IMR-90 (cell line): ENCODE data around the gene ANGPTL4. TPM values are rescaled to one million over a fixed set of nuclear protein-coding genes. Genes with fewer than 3 reads are reported as not detected.

ENCODE experiments used
- ATAC-seq: fragments of 200-7000 bp; cut with Tn5 transposase; 2 replicates; pipeline ENCODE4 v1.9.1; 2020; ENCODE audit warnings: low read depth, mild to moderate bottlenecking, moderate library complexity
- BruUV-seq: library from RNA; stranded (reverse); fragments of 400-500 nt; replicated peaks from 2 replicates; lab custom pipeline; 2021; lab: Mats Ljungman, UMichigan
- CTCF ChIA-PET: fragments of 300-600 bp; formaldehyde crosslinking; extraction: SDS; loops from one replicate; lab custom pipeline; 2021; ENCODE audit warnings: antibody characterized with exemption; lab: Yijun Ruan, JAX
- POLR2A ChIA-PET: fragments of 300-600 bp; sonication (Branson Sonifier 250); formaldehyde crosslinking; loops from one replicate; lab custom pipeline; 2022; ENCODE audit warnings: antibody characterized with exemption; ENCODE audit not compliant: unreplicated experiment; lab: Charles Lee
- DNase-seq: peaks from one replicate; pipeline ENCODE4 v3.0.0; 2013
- H2AFZ ChIP-seq: replicated peaks from 2 replicates; pipeline ENCODE3; 2013; ENCODE audit warnings: low read length, mild to moderate bottlenecking; ENCODE audit not compliant: poor library complexity
- H2AK5ac ChIP-seq: 2 replicates; pipeline ENCODE4 v1.6.1; 2013; ENCODE audit warnings: low read depth, low read length, inconsistent platforms
- H2AK9ac ChIP-seq: replicated peaks from 2 replicates; pipeline ENCODE3; 2013; ENCODE audit warnings: mild to moderate bottlenecking, low read depth, low read length, moderate library complexity; ENCODE audit not compliant: poor library complexity
- H2BK120ac ChIP-seq: 2 replicates; pipeline ENCODE4 v1.6.1; 2013; ENCODE audit warnings: low read depth, low read length, inconsistent platforms
- H2BK15ac ChIP-seq: 3 replicates; pipeline ENCODE4 v1.6.1; 2013; ENCODE audit warnings: low read depth, low read length, inconsistent platforms
- H2BK20ac ChIP-seq: 2 replicates; pipeline ENCODE4 v1.6.1; 2013; ENCODE audit warnings: low read depth, mild to moderate bottlenecking, inconsistent platforms, low read length, moderate library complexity
- H2BK5ac ChIP-seq: 2 replicates; pipeline ENCODE4 v1.6.1; 2013; ENCODE audit warnings: mild to moderate bottlenecking, low read depth, low read length, inconsistent platforms; ENCODE audit not compliant: poor library complexity, severe bottlenecking
- H3K14ac ChIP-seq: replicated peaks from 2 replicates; pipeline ENCODE4 v1.6.1; 2013; ENCODE audit warnings: low read depth, low read length, inconsistent platforms
- H3K18ac ChIP-seq: 2 replicates; pipeline ENCODE4 v1.6.1; 2013; ENCODE audit warnings: low read depth, low read length, control low read depth
- H3K23ac ChIP-seq: 2 replicates; pipeline ENCODE4 v1.6.1; 2013; ENCODE audit warnings: low read depth, low read length, inconsistent platforms
- H3K27ac ChIP-seq: 2 replicates; pipeline ENCODE4 v1.5.1; 2013; ENCODE audit warnings: mild to moderate bottlenecking, control low read depth, low read length; ENCODE audit not compliant: insufficient read depth
- H3K27me3 ChIP-seq: 2 replicates; pipeline ENCODE4 v1.6.1; 2013; ENCODE audit warnings: low read length; ENCODE audit not compliant: control insufficient read depth, insufficient read depth
- H3K36me3 ChIP-seq: 2 replicates; pipeline ENCODE4 v1.6.1; 2013; ENCODE audit warnings: low read length, mixed read lengths; ENCODE audit not compliant: control insufficient read depth, insufficient read depth
- H3K4ac ChIP-seq: 2 replicates; pipeline ENCODE4 v1.6.1; 2013; ENCODE audit warnings: low read depth, low read length, inconsistent platforms
- H3K4me1 ChIP-seq: 2 replicates; pipeline ENCODE4 v1.6.1; 2013; ENCODE audit warnings: low read length, mixed read lengths; ENCODE audit not compliant: control insufficient read depth, insufficient read depth
- H3K4me2 ChIP-seq: 2 replicates; pipeline ENCODE4 v1.6.1; 2013; ENCODE audit warnings: low read depth, mild to moderate bottlenecking, control low read depth, low read length, moderate library complexity
- H3K4me3 ChIP-seq: 2 replicates; pipeline ENCODE4 v1.5.1; 2013; ENCODE audit warnings: low read depth, mild to moderate bottlenecking, control low read depth, low read length, moderate library complexity; ENCODE audit not compliant: insufficient read depth
- H3K56ac ChIP-seq: 2 replicates; pipeline ENCODE4 v1.6.1; 2013; ENCODE audit warnings: low read length, inconsistent platforms; ENCODE audit not compliant: insufficient read depth; ENCODE audit errors: extremely low read depth
- H3K79me1 ChIP-seq, 2 experiments: 2 replicates each; pipeline ENCODE4 v1.6.1; 2013; ENCODE audit warnings: low read length in 2 of 2, inconsistent platforms in 1 of 2, low read depth in 1 of 2
- H3K9ac ChIP-seq: 2 replicates; pipeline ENCODE4 v1.6.1; 2013; ENCODE audit warnings: low read depth, low read length, control low read depth
- H3K9me1 ChIP-seq: 2 replicates; pipeline ENCODE4 v1.6.1; 2013; ENCODE audit warnings: low read length, inconsistent platforms; ENCODE audit not compliant: insufficient read depth
- H3K9me3 ChIP-seq: 2 replicates; pipeline ENCODE4 v1.6.1; 2013; ENCODE audit warnings: low read length; ENCODE audit not compliant: control insufficient read depth, insufficient read depth
- H4K20me1 ChIP-seq: 2 replicates; pipeline ENCODE4 v1.6.1; 2013; ENCODE audit warnings: low read length, inconsistent platforms; ENCODE audit not compliant: insufficient read depth
- H4K5ac ChIP-seq: 2 replicates; pipeline ENCODE4 v1.6.1; 2013; ENCODE audit warnings: mild to moderate bottlenecking, low read depth, low read length, control low read depth
- H4K8ac ChIP-seq, 2 experiments: 2 replicates each; pipeline ENCODE4 v1.6.1; 2013; ENCODE audit warnings: low read depth in 2 of 2, low read length in 2 of 2, control low read depth in 1 of 2, inconsistent platforms in 1 of 2
- H4K91ac ChIP-seq: 2 replicates; pipeline ENCODE4 v1.6.1; 2013; ENCODE audit warnings: low read depth, low read length, inconsistent platforms; ENCODE audit not compliant: insufficient read depth
- BHLHE40 ChIP-seq: fragments of 150-350 bp; IDR thresholded peaks from 2 replicates; pipeline ENCODE4 v1.6.1; 2016; ENCODE audit warnings: mild to moderate bottlenecking, low read depth, low read length
- CEBPB ChIP-seq: IDR thresholded peaks from 2 replicates; pipeline ENCODE4 v1.6.1; 2012; ENCODE audit warnings: low read depth, low read length, improper control_type of control experiment
- CHD1 ChIP-seq: IDR thresholded peaks from 2 replicates; pipeline ENCODE4 v1.6.1; 2012; ENCODE audit warnings: low read depth, low read length, improper control_type of control experiment
- FOS ChIP-seq: fragments of 150-350 bp; IDR thresholded peaks from 2 replicates; pipeline ENCODE4 v1.6.1; 2016; ENCODE audit warnings: low read depth, low read length
- MAFK ChIP-seq: IDR thresholded peaks from 2 replicates; pipeline ENCODE4 v1.6.1; 2012; ENCODE audit warnings: low read depth, low read length, improper control_type of control experiment
- MAZ ChIP-seq: IDR thresholded peaks from 2 replicates; pipeline ENCODE4 v1.6.1; 2012; ENCODE audit warnings: low read depth, mild to moderate bottlenecking, low read length, improper control_type of control experiment, moderate library complexity, borderline replicate concordance
- MXI1 ChIP-seq: IDR thresholded peaks from 2 replicates; pipeline ENCODE4 v1.6.1; 2012; ENCODE audit warnings: low read depth, mild to moderate bottlenecking, low read length, moderate library complexity, borderline replicate concordance
- NFE2L2 ChIP-seq: fragments of 150-350 bp; IDR thresholded peaks from 2 replicates; pipeline ENCODE4 v1.6.1; 2016; ENCODE audit warnings: low read depth, mild to moderate bottlenecking, low read length
- POLR2A ChIP-seq: IDR thresholded peaks from 2 replicates; pipeline ENCODE4 v1.6.1; 2012; ENCODE audit warnings: mild to moderate bottlenecking, low read depth, low read length
- RAD21 ChIP-seq: IDR thresholded peaks from 2 replicates; pipeline ENCODE4 v1.6.1; 2012; ENCODE audit warnings: low read length, improper control_type of control experiment
- RFX5 ChIP-seq: IDR thresholded peaks from 2 replicates; pipeline ENCODE4 v1.8.0; 2012; ENCODE audit warnings: low read depth, mild to moderate bottlenecking, low read length, moderate library complexity
- SMC3 ChIP-seq: fragments of 150-350 bp; IDR thresholded peaks from 2 replicates; pipeline ENCODE4 v1.6.1; 2016; ENCODE audit warnings: low read depth, mild to moderate bottlenecking, antibody characterized with exemption, low read length, moderate library complexity
- USF2 ChIP-seq: fragments of 150-350 bp; IDR thresholded peaks from 2 replicates; pipeline ENCODE4 v1.6.1; 2017; ENCODE audit warnings: mild to moderate bottlenecking, antibody characterized with exemption, low read length, low read depth
- WGBS, 2 experiments: methylation state at CpG; one replicate each; pipeline versions ENCODE4 v1.1.5 to v1.1.7; 2013; ENCODE audit warnings: missing lambda C conversion rate in 2 of 2; ENCODE audit not compliant: insufficient read length in 1 of 2; ENCODE audit errors: extremely low coverage in 2 of 2; 5-methylcytosine and 5-hydroxymethylcytosine counted together
- dilution Hi-C: fragments of 300-500 bp; cut with HindIII; formaldehyde crosslinking; loops from one replicate; pipeline ENCODE4 v1.14.3; 2018; ENCODE audit warnings: low sequenced_read_pairs; ENCODE audit not compliant: unreplicated experiment
- in situ Hi-C: fragments of 300-500 bp; cut with MboI; formaldehyde crosslinking; loops from 3 replicates; pipeline ENCODE4 v1.14.3; 2019; ENCODE audit warnings: low sequenced_read_pairs, inconsistent platforms, mixed read lengths
- intact Hi-C: fragments of 100-400 bp; cut with micrococcal nuclease; formaldehyde crosslinking; loops from 2 replicates; pipeline ENCODE4 v1.10.0; 2022
- polyA plus RNA-seq, 3 experiments: library from polyadenylated mRNA; depleted of rRNA; stranded (reverse); fragments of >200 nt; gene quantifications; 2 replicates each; pipeline ENCODE4 v1.2.3, GENCODE V29; 2012; ENCODE audit warnings: low replicate concordance in 1 of 3
- total RNA-seq: library from RNA; depleted of rRNA; stranded (reverse); fragments of >200 nt; gene quantifications from 2 replicates; pipeline ENCODE4 v1.2.3, GENCODE V29; 2012
- TF ChIP-seq, protein P1 (sequence below): conservative IDR thresholded peaks from 2 replicates; pipeline ENCODE4 v1.5.1; 2012; ENCODE audit warnings: mild to moderate bottlenecking, low read depth, low read length, improper control_type of control experiment
- TF ChIP-seq, protein P2 (sequence below): fragments of 150-350 bp; IDR thresholded peaks from 2 replicates; pipeline ENCODE4 v1.6.1; 2016; ENCODE audit warnings: low read depth, mild to moderate bottlenecking, low read length, moderate library complexity, borderline replicate concordance

Gene ANGPTL4
- total and polyA plus RNA-seq, 2 of the 4 experiments (the other 2 are of a cell fraction), result 1.4 to 19.1 TPM

GRCh38 chr19:8391198-8392016 is 27.5 kb downstream of the ANGPTL4 start:
- DNase-seq, result no peak
- ATAC-seq, result no peak
- Histone ChIP-seq H4K5ac (no peak overlapping the region), H4K20me1 (peaks cover 52% of the 10 kb centered on the region), H4K8ac (no peak overlapping the region), H3K27me3 (no peaks in the 10 kb centered on the region), H3K18ac (no peak overlapping the region), H3K36me3 (no peaks in the 10 kb centered on the region), H3K27ac (no peak overlapping the region), H2BK5ac (no peak overlapping the region), H4K91ac (no peak overlapping the region), H3K4me2 (peak overlapping the region; percentile 77), H3K4me3 (peak overlapping the region; percentile 72; the same call in 1 of the 2 replicates), H3K14ac (no peak overlapping the region), H3K4ac (no peak overlapping the region), H2AK5ac (peak overlapping the region; percentile 33; the same call in 1 of the 2 replicates), H3K23ac (no peak overlapping the region), H2BK20ac (no peak overlapping the region), H2AK9ac (peak overlapping the region; percentile 67), H3K9ac (no peak overlapping the region), H3K79me1 (peaks cover 26 to 58% of the 10 kb centered on the region in 2 experiments), H3K4me1 (peaks cover 16% of the 10 kb centered on the region), H2BK15ac (no peak overlapping the region), H2BK120ac (no peak overlapping the region), H3K9me3 (no peaks in the 10 kb centered on the region), H3K9me1 (peaks cover 25% of the 10 kb centered on the region), H3K56ac (no peak overlapping the region), H2AFZ (no peak overlapping the region)
- WGBS, 2 experiments, result 90% methylated on average over 12 of the region's 23 CpGs; no CpG with 5 or more reads in 1 of the 2 experiments
- POLR2A ChIA-PET, result interaction anchor here (0.6 to 1.0 kb wide), 2 partner anchors 30 to 463 kb away, joined by 4 to 5 read pairs; no protein-coding TSS in a partner anchor
- CTCF ChIA-PET, result no interaction called here
- in situ Hi-C loops, result no loop called here
- no TSS peak for BruUV-seq
- dilution Hi-C loops, result no loop called here
- intact Hi-C loops, result no loop called here
- no peak for TF ChIP-seq MXI1
- TF ChIP-seq, protein P1, sequence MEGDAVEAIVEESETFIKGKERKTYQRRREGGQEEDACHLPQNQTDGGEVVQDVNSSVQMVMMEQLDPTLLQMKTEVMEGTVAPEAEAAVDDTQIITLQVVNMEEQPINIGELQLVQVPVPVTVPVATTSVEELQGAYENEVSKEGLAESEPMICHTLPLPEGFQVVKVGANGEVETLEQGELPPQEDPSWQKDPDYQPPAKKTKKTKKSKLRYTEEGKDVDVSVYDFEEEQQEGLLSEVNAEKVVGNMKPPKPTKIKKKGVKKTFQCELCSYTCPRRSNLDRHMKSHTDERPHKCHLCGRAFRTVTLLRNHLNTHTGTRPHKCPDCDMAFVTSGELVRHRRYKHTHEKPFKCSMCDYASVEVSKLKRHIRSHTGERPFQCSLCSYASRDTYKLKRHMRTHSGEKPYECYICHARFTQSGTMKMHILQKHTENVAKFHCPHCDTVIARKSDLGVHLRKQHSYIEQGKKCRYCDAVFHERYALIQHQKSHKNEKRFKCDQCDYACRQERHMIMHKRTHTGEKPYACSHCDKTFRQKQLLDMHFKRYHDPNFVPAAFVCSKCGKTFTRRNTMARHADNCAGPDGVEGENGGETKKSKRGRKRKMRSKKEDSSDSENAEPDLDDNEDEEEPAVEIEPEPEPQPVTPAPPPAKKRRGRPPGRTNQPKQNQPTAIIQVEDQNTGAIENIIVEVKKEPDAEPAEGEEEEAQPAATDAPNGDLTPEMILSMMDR, result no peak
- TF ChIP-seq BHLHE40, result no peak
- TF ChIP-seq POLR2A, result no peak
- no peak for TF ChIP-seq RFX5
- no peak for TF ChIP-seq RAD21
- no peak for TF ChIP-seq MAFK
- no peak for TF ChIP-seq CEBPB
- TF ChIP-seq FOS, result no peak
- TF ChIP-seq CHD1, result no peak
- no peak for TF ChIP-seq SMC3
- TF ChIP-seq NFE2L2, result no peak
- TF ChIP-seq, protein P2, sequence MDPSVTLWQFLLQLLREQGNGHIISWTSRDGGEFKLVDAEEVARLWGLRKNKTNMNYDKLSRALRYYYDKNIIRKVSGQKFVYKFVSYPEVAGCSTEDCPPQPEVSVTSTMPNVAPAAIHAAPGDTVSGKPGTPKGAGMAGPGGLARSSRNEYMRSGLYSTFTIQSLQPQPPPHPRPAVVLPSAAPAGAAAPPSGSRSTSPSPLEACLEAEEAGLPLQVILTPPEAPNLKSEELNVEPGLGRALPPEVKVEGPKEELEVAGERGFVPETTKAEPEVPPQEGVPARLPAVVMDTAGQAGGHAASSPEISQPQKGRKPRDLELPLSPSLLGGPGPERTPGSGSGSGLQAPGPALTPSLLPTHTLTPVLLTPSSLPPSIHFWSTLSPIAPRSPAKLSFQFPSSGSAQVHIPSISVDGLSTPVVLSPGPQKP, result no peak
- TF ChIP-seq USF2, result no peak
- TF ChIP-seq MAZ, result no peak
